HAP-1 (cell line): ENCODE measurements around the gene CALML4.
"Not testable (repeated sequence)": the region's sequence is repeated elsewhere in the genome, so short reads cannot be mapped to it uniquely, and the experiment has no call there.

Experiments used
- DNase-seq, 2 experiments: peaks; one replicate each; pipeline ENCODE4 v3.0.0-alpha.2; 2016 to 2020; ENCODE audit warnings: low spot score in 2 of 2
- H3K27me3 ChIP-seq: fragments of 250-450 bp; sonication (Bioruptor Pico); 2 replicates; pipeline ENCODE4 v1.5.1; 2020; ENCODE audit warnings: low read depth, mild to moderate bottlenecking, moderate library complexity
- H3K36me3 ChIP-seq: fragments of 250-450 bp; sonication (Bioruptor Pico); replicated peaks from 2 replicates; pipeline ENCODE4 v1.5.1; 2020; ENCODE audit warnings: mild to moderate bottlenecking
- H3K4me1 ChIP-seq: fragments of 250-450 bp; sonication (Bioruptor Pico); 2 replicates; pipeline ENCODE4 v1.5.1; 2020; ENCODE audit warnings: mild to moderate bottlenecking
- H3K4me3 ChIP-seq: fragments of 250-450 bp; sonication (Bioruptor Pico); 2 replicates; pipeline ENCODE4 v1.5.1; 2020; ENCODE audit warnings: mild to moderate bottlenecking, moderate library complexity
- H3K9me3 ChIP-seq: fragments of 250-450 bp; sonication (Bioruptor Pico); 2 replicates; pipeline ENCODE4 v1.5.1; 2020; ENCODE audit warnings: mild to moderate bottlenecking, moderate library complexity
- in situ Hi-C: fragments of 300-500 bp; cut with MboI; formaldehyde crosslinking; loops from 3 replicates; pipeline ENCODE4 v1.14.3; 2020; ENCODE audit warnings: low sequenced_read_pairs, inconsistent platforms, mixed read lengths

The CALML4 gene

DNA sequence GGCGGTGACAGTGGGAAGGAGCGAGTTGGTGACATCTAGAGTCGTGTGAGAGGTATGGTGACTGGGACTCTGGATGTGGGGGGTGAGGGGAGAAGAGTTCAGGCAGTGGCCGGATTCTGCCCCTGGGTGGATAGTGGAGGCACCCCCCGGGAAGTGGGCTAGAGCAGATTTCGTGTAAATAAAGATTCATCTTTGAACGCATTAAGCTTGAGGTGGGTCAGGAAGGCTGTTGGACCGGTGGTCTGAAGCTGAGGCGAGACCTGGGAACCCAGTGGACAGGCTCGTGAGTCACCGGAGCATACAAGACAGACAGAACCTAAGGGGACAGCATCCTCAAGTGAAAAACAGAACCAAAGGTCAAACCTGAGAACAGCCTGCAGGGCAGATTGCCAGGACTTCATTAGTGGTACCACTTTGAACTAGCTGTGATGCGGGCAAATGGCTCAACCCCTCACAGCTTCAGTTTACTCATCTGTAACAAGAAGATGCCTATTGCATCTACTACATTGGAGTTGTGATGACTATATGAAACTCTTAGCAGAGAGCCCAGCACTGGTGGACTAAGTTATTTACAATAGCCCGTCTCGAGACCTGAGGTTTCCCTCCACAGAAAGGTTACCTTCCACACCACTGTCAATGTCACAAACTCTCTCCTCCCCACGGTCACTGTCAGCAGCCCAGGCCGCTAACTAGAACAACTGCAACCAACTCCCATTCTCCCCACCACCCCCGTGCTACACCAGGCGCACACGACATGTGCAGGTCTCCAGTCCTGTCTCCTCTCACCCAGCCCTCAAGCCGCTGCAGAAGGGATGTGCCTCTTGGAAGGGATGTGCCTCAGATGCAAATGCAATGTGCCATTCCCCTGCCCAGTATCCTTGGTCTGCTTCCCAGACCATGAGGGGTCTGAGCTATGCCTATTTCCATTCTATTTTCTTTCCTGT, 25.3 kb upstream of the CALML4 start:
- DNase-seq = no peak
- H3K27me3 ChIP-seq = no peaks in the 10 kb centered on the region
- in situ Hi-C loops = no loop called here
- H3K4me3 ChIP-seq = peak overlapping the region; percentile 77
- H3K4me1 ChIP-seq = peaks cover 19% of the 10 kb centered on the region
- H3K9me3 ChIP-seq = no peaks in the 10 kb centered on the region
- peaks cover 16% of the 10 kb centered on the region for H3K36me3 ChIP-seq

DNA sequence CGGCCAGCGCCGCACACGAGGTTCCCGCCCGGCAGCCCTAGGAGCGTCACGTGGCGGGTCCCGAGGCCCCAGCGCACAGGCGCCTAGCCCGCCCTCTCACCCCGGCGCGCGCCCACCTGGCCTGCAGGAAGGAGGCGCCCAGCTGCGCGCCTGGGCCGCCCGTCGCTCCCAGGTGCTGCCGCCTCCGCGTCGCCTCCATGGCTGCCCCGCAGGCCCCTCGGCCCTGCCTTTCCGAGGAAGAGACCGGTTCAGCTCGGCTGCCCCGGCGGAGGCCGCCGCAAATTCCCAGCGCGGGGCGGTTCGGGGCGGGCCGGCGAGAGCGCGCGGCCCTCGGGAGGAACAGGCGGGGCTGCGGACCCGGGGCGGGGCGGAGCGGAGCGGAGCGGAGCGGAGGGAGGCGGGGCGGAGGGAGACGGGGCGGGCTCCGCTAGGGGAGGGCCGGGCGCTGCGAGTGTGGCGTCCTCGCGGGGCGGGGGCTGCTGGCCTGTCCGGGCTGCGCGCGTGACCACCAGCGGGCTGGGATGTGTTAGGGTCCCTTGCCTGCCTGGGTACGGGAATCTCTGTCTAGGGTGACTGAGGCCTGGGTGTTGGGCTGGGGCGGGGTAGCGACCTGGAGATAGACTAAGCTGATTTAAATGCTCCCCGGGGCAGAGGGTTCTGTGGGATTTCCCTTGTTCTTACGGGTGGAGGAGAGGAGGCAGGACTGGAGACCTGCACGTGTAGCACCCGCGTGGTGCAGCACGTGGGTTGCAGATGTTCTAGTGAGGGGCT, 24.4 kb upstream of the CALML4 start, which contains the start of gene CLN6:
TSS of gene CLN6 (minus strand) at position 343 of the 771 bp plus-strand sequence. CDS start at position 199, 144 bp downstream.
- peaks cover 19% of the 10 kb centered on the region for H3K4me1 ChIP-seq
- in situ Hi-C loops = no loop called here

DNA sequence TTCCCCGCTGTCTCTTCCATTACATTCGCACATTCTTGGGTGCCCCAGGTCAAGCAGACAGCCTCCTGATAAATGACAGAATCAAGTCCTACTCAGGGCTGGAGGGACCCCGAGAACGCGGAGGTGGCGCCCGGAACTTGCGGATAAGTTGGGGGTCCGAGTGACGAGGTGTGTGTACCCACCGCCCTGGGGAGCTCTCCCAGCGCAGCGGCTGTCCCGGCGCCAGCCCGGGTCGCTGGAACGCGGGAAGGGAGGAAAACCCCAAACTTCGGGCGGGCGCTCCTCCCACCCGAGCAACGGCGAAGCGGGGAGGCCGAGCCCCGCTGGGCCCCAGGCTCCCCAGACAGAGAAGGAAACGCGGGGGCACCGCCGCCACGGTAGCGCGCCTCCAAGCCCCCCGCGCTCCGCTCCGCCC, 23.8 kb upstream of the CALML4 start:
- Histone ChIP-seq H3K27me3 (no peaks in the 10 kb centered on the region), H3K9me3 (peaks cover 3% of the 10 kb centered on the region; the same call in 1 of the 2 replicates), H3K36me3 (peaks cover 18% of the 10 kb centered on the region), H3K4me3 (peak overlapping the region; percentile 77), H3K4me1 (peaks cover 19% of the 10 kb centered on the region)
- DNase-seq = no peak
- in situ Hi-C loops = no loop called here

More for the DNA sequence above, 24.4 kb upstream of the CALML4 start, which contains the start of gene CLN6:
- Histone ChIP-seq H3K9me3 (peaks cover 3% of the 10 kb centered on the region; the same call in 1 of the 2 replicates), H3K27me3 (no peaks in the 10 kb centered on the region), H3K4me3 (peak within 1 kb of the TSS; percentile 77), H3K36me3 (peaks cover 18% of the 10 kb centered on the region)
- DNase-seq = peak; percentile 87 to 95

DNA sequence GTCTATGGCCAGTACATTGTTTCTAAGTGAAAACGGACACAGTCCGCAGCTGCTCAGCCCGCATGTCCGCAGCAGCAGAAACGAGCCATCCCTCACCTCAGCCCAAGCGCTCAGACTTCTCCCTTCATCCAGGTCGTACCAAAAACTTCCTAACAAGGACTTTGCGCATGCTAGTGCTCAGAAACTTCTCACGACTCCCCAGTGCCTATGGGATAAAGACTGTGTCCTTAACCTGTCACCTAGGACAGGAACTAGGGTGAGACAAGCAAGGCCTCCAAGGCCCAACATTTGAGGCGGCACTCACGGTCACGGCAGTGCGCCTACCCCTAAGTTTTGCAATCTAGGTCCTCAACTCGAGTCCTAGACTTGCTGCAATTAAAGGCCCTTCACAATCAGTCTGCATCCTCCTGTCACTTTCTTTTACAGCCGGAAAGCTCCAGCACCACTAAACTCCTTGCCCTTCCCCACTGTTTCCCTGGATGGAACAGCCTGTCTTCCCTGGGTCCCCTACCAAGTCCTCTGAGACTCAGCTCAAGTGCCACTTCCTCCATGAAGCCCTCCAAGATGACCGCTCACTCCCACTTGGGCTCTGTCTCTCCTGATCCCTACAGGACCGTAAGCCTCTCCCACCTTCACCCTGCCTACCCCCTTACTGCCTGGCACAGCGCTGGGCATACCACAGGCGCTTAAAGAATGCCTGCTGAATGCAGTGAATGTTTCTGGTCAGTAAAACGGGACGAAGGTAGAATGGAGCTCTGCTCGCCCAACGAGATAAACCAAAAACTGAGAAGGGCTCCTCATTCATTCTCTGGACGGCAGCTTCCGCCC, 23.2 kb upstream of the CALML4 start:
- peaks cover 19% of the 10 kb centered on the region for H3K36me3 ChIP-seq
- peaks cover 5% of the 10 kb centered on the region; the same call in 1 of the 2 replicates for H3K9me3 ChIP-seq
- peak; percentile 45 to 60 for DNase-seq
- in situ Hi-C loops = no loop called here
- H3K4me3 ChIP-seq = peak overlapping the region; percentile 77
- H3K27me3 ChIP-seq = no peaks in the 10 kb centered on the region
- peaks cover 19% of the 10 kb centered on the region for H3K4me1 ChIP-seq

DNA sequence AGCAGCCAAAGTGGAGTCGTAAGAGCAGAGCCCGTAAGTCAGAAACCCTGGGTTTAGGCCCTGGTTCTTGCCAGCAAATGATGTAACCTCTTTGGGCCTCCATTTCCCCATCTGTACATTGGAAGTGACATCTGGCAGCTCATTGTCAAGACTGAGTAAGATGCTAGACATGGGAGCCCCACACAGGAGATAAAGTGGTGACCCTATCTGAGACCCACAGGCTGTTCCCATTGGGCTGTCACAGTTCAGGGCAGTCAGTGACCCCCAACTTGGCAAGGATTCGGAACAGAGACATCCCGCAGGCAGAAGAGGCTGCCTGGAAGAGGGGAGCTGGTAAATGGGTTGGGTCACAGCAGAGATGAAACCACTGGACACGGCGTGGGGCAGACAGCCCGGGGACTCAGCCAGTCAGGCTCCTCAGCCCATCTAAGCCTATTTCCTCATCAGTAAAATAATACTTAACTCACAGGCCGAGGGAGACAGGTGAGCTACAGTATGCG, 22.6 kb upstream of the CALML4 start:
- no peak for DNase-seq
- Histone ChIP-seq H3K4me3 (peak overlapping the region; percentile 77), H3K27me3 (no peaks in the 10 kb centered on the region), H3K9me3 (peaks cover 5% of the 10 kb centered on the region; the same call in 1 of the 2 replicates), H3K4me1 (peaks cover 19% of the 10 kb centered on the region), H3K36me3 (peaks cover 25% of the 10 kb centered on the region)
- in situ Hi-C loops = no loop called here

DNA sequence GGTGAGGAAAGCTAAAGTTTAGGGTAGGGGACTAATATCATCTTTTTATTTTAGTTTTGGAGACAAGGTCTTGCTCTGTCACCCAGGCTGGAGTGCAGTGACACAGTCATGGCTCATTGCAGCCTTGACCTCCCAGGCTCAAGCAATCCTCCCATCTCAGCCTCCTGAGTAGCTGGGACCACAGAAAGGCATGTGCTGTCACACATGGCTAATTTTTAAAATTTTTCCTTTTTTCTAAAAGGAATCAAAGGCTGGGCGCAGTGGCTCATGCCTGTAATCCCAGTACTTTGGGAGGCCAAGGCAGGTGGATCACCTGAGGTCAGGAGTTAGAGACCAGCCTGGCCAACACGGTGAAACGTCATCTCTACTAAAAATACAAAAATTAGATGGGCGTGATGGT, 20.3 kb upstream of the CALML4 start:
- H3K9me3 ChIP-seq, in situ Hi-C loops, DNase-seq, H3K4me3 ChIP-seq, H3K27me3 ChIP-seq: not testable (repeated sequence)
- Histone ChIP-seq H3K36me3 (peaks cover 28% of the 10 kb centered on the region), H3K4me1 (peaks cover 21% of the 10 kb centered on the region)

DNA sequence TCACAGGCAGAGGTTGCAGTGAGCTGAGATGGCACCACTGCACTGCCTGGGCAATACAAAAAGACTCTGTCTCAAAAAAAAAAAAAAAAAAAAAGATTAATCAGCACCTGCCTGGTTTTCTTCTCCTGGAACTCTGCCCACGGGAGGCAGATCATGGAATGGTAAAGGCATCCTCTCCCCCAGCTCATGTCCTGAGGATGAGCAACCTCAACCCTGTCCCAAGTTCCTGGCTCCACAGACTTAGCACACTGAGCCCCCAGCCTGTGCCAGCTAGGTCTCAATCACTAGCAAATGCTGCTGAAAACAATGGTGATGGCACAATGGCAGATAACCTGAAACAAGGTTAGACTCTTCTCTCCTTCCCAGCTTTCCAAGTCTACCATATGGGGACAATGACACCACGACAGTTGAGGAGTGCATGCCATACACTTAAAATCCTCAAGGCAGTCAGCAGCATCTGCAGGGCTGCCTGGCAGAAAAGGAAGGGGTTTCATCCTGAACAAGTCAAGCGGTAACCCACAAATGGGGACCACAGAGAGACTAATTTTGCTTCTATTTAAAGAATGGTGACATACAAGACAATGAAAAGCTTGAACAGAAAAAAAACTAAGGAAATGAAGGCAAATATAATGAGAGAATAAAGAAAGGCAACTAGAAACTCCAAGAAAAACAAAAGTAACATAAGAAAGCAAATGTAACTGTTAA, 19.6 kb upstream of the CALML4 start:
- H3K27me3 ChIP-seq = no peaks in the 10 kb centered on the region
- H3K36me3 ChIP-seq = peaks cover 33% of the 10 kb centered on the region
- H3K9me3 ChIP-seq = peaks cover 5% of the 10 kb centered on the region; the same call in 1 of the 2 replicates
- no peak for DNase-seq
- H3K4me1 ChIP-seq = peaks cover 14% of the 10 kb centered on the region
- in situ Hi-C loops = no loop called here
- H3K4me3 ChIP-seq = no peak overlapping the region

DNA sequence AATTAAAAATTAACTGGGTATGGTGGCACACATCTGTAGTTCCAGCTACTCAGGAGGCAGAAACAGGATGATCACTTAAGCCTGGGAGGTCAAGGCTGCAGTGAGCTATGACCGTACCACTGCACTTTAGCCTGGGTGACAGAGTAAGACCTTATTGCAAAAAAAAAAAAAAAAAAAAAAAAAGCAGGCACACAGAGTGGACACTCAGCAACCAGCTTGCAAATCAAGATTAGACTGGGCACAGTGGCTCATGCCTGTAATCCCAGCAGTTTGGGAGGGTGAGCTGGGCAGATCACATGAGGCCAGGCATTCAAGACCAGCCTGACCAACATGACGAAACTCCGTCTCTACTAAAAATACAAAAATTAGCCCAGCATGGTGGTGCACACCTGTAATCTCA, 19.0 kb upstream of the CALML4 start:
- Histone ChIP-seq H3K4me1 (peaks cover 14% of the 10 kb centered on the region), H3K9me3 (peaks cover 5% of the 10 kb centered on the region; the same call in 1 of the 2 replicates), H3K27me3 (no peaks in the 10 kb centered on the region), H3K4me3 (no peak overlapping the region), H3K36me3 (peaks cover 38% of the 10 kb centered on the region)
- no peak for DNase-seq
- in situ Hi-C loops = no loop called here

DNA sequence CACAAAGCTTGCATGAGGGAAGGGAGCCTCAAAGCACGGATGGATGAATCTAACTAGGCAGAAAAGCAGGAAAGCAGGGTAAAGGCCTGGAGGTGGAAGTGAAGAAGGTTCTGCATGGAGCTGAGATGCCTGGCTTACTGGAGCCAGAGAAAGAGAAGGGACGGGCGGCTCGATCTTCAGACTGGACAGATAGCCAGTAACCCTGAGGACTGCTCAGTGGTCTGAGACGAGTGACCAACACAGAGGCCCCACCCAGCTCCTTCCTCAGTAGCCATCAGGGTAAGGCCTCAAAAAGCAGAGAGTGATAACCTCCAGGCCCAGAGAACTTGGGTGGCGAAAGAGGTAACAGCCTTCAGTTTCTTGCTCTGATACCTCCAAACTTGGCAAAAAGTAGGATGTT, 18.0 kb upstream of the CALML4 start:
- H3K4me3 ChIP-seq = no peak overlapping the region
- DNase-seq = no peak
- in situ Hi-C loops = no loop called here
- H3K9me3 ChIP-seq = peaks cover 5% of the 10 kb centered on the region; the same call in 1 of the 2 replicates
- peaks cover 45% of the 10 kb centered on the region for H3K36me3 ChIP-seq
- H3K4me1 ChIP-seq = peaks cover 14% of the 10 kb centered on the region
- no peaks in the 10 kb centered on the region for H3K27me3 ChIP-seq

DNA sequence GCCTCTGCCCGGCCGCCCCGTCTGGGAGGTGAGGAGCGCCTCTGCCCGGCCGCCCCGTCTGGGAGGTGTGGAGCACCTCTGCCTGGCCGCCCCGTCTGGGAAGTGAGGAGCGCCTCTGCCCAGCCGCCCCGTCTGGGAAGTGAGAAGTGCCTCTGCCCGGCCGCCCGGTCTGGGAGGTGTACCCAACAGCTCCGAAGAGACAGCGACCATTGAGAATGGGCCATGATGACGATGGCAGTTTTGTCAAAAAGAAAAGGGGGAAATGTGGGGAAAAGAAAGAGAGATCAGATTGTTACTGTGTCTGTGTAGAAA, 17.3 kb upstream of the CALML4 start:
- in situ Hi-C loops, H3K4me3 ChIP-seq, H3K4me1 ChIP-seq, H3K27me3 ChIP-seq, DNase-seq, H3K9me3 ChIP-seq: not testable (repeated sequence)
- H3K36me3 ChIP-seq = peaks cover 49% of the 10 kb centered on the region

DNA sequence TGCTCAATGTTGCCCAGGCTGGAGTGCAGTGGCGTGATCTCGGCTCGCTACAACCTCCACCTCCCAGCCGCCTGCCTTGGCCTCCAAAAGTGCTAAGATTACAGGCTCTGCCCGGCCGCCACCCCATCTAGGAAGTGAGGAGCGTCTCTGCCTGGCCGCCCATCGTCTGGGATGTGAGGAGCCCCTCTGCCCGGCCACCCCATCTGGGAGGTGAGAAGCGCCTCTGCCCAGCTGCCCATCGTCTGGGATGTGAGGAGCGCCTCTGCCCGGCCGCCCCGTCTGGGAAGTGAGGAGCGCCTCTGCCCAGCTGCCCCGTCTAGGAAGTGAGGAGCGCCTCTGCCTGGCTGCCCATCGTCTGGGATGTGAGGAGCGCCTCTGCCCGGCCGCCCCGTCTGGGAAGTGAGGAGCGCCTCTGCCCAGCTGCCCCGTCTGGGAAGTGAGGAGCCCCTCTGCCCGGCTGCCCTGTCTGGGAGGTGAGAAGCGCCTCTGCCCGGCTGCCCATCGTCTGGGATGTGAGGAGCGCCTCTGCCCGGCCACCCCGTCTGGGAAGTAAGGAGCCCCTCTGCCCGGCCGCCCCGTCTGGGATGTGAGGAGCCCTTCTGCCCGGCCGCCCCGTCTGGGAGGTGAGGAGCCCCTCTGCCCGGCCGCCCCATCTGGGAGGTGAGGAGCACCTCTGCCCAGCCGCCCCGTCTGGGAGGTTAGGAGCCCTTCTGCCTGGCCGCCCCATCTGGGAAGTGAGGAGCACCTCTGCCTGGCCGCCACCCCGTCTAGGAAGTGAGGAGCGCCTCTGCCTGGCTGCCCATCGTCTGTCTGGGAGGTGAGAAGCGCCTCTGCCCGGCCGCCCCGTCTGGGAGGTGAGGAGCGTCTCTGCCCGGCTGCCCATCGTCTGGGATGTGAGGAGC, 16.6 kb upstream of the CALML4 start:
- H3K9me3 ChIP-seq, in situ Hi-C loops, H3K4me3 ChIP-seq, DNase-seq, H3K27me3 ChIP-seq, H3K4me1 ChIP-seq: not testable (repeated sequence)
- H3K36me3 ChIP-seq = peaks cover 51% of the 10 kb centered on the region

DNA sequence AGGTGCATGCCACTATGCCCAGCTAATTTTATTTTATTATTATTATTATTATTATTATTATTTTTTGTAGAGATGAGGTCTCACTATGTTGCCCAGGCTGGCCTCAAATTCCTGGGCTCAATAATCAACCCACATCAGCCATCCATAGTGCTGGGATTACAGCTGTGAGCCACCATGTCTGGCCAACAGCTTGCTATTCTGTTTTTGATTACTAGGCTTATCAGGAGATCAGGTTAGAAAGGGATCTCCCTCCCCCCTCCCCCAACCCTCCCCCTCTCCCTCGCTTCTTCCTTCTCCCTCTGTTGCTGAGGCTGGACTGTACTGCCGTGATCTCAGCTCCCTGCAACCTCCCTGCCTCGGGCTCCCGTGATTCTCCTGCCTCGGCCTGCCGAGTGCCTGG, 15.8 kb upstream of the CALML4 start:
- no peak for DNase-seq
- Histone ChIP-seq H3K9me3 (peaks cover 5% of the 10 kb centered on the region; the same call in 1 of the 2 replicates), H3K4me1 (peaks cover 2% of the 10 kb centered on the region; the same call in 1 of the 2 replicates), H3K27me3 (no peaks in the 10 kb centered on the region), H3K36me3 (peaks cover 55% of the 10 kb centered on the region), H3K4me3 (no peak overlapping the region)
- in situ Hi-C loops = no loop called here
